ENCODE results near the gene NPIPB9.
"Not testable (repeated sequence)": the region's sequence is repeated elsewhere in the genome, so short reads cannot be mapped to it uniquely, and the experiment has no call there.

- TF ChIP-seq CTCF (IDR thresholded peaks at IDR 0.05; ENCODE audit: insufficient read depth, low read length, poor library complexity, severe bottlenecking); EZH2phosphoT487 (conservative IDR thresholded peaks at IDR 0.05; ENCODE audit: low read length): not testable (repeated sequence)
Measured at GRCh38 chr16:28749997-28750465, 1.6 kb upstream of the NPIPB9 start.
